Activated CD4-positive, alpha-beta T cell treated with anti-CD3 and anti-CD28 coated beads for 36 hours (primary cell): ENCODE results near the gene NPAS2. TPM values are rescaled to one million over a fixed set of nuclear protein-coding genes. Genes with fewer than 3 reads are reported as not detected.

Experiments used
- ATAC-seq: fragments of 200-7000 bp; cut with Tn5 transposase; one replicate; pipeline ENCODE4 v1.10.0; 2021; ENCODE audit warnings: mild to moderate bottlenecking, moderate library complexity
- CTCF ChIA-PET: fragments of 350-600 bp; sonication (Branson Sonifier 250); formaldehyde crosslinking; loops from one replicate; lab custom pipeline; 2021; ENCODE audit warnings: antibody characterized with exemption; lab: Charles Lee
- POLR2A ChIA-PET: fragments of 350-600 bp; sonication (Branson Sonifier 250); formaldehyde crosslinking; loops from one replicate; lab custom pipeline; 2021; ENCODE audit warnings: antibody characterized with exemption, inconsistent platforms; lab: Charles Lee
- DNase-seq: peaks from one replicate; pipeline ENCODE4 v3.0.0-alpha.2; 2020
- H3K27ac Mint-ChIP-seq: one replicate; pipeline ENCODE4 v1.8.0; 2021; ENCODE audit warnings: mixed read lengths
- H3K27me3 Mint-ChIP-seq: one replicate; pipeline ENCODE4 v1.8.0; 2021; ENCODE audit warnings: mixed read lengths
- H3K36me3 Mint-ChIP-seq: one replicate; pipeline ENCODE4 v1.8.0; 2021; ENCODE audit warnings: low read depth, mixed read lengths
- H3K4me1 Mint-ChIP-seq: one replicate; pipeline ENCODE4 v1.8.0; 2021; ENCODE audit warnings: mixed read lengths
- H3K4me3 Mint-ChIP-seq: one replicate; pipeline ENCODE4 v1.8.0; 2021; ENCODE audit warnings: mild to moderate bottlenecking, moderate library complexity, mixed read lengths
- H3K9me3 Mint-ChIP-seq: one replicate; pipeline ENCODE4 v1.8.0; 2021; ENCODE audit warnings: low read depth, mixed read lengths
- intact Hi-C, 2 experiments: fragments of 100-400 bp; cut with DNase I in 1 of 2; cut with micrococcal nuclease in 1 of 2; formaldehyde crosslinking; loops; one replicate each; pipeline versions ENCODE4 v1.14.2 to v1.15.1; 2022 to 2024; cut with DNase I, micrococcal nuclease
- total RNA-seq, 2 experiments: library from RNA; stranded (reverse); gene quantifications; one replicate each; pipeline ENCODE4 v1.2.3, GENCODE V29; 2021

NPAS2 gene
- total RNA-seq, 2 experiments from 2014 or later = 7.7 to 12.0 TPM

DNA sequence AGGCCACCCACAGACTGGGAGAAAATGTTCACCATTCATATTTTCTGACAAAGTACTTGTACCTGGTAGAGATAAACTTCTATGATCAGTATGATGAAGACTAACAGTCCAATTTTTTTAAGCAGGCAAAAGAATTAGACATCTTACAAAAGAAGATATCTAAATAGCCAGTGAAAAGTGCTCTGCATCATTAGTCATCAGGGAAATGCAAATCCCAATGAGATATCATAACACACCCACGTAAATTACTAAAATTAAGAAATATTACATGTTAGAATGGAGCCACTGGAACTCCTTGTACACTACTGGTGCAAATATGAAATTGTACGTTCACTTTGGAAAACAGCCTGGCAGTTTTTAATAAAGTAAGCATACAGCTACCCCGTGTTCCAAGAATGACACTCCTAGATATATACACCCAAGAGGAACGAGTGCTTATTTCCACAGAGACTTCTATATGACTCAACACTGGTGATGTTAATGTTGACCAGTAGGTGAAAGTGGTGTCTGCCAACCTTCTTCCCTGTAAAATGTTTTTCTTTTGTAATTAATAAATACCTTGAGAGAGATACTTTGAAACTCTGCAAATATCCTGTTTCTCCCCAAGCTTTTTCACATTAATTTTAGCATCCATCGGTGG, 80.3 kb downstream of the NPAS2 start:
- POLR2A ChIA-PET = no interaction called here
- DNase-seq (no peak), ATAC-seq (no peak)
- Mint-ChIP-seq H3K9me3 (no peaks in the 10 kb centered on the region), H3K27ac (no peak overlapping the region), H3K4me3 (no peak overlapping the region), H3K36me3 (peaks cover 2% of the 10 kb centered on the region), H3K4me1 (peaks cover 2% of the 10 kb centered on the region), H3K27me3 (peaks cover 3% of the 10 kb centered on the region)
- CTCF ChIA-PET = no interaction called here
- intact Hi-C loops = no loop called here

- no peak overlapping the region for H3K4me3 Mint-ChIP-seq
- CTCF ChIA-PET = interaction anchor here (1.5 kb wide), 1 partner anchor 11 kb away, joined by 5 read pairs; no protein-coding TSS in a partner anchor
- no peak overlapping the region for H3K27ac Mint-ChIP-seq
- H3K4me1 Mint-ChIP-seq = peaks cover 9% of the 10 kb centered on the region
- peaks cover 2% of the 10 kb centered on the region for H3K36me3 Mint-ChIP-seq
- POLR2A ChIA-PET = no interaction called here
- no peak for DNase-seq
- H3K9me3 Mint-ChIP-seq = no peaks in the 10 kb centered on the region
- peaks cover 5% of the 10 kb centered on the region for H3K27me3 Mint-ChIP-seq
- no peak for ATAC-seq
- intact Hi-C loops = no loop called here
Observed at GRCh38 chr2:100902817-100903405, 83.0 kb downstream of the NPAS2 start.

DNA sequence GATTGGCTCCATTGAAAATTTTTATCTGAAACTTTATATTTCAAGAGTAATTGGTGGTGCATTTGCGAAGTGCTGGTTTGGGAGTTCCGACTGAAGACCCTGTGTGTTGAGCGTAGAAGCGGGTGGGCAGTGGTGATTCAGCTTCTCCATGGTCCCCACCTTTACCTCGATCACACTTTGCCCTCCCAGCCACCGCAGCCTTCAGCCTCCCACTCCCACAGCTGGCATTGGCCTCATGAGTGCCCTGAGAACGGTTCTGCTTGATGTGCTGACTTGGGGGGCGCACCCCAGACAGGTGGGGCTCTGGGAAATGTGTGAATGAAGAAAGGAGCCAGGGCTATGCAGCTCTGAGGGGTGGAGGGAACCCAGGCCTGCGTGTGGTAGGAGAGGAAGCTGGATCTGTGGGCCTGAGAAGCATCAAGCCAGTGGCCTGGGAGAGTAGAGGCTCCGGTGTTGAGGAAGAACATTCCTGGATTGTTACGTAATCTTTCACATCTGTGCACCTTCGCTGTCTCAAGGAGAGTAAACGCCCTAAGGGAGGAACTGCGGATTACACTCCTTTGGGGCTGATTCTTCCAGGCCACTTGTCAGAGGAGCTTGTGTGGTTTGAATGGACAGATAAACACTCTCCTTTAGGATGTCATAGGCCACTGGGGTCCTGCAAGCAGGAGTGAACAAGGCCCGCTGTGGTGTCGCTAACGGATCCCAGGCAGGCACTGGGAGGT, 83.8 kb downstream of the NPAS2 start:
- Mint-ChIP-seq H3K27me3 (peaks cover 5% of the 10 kb centered on the region), H3K9me3 (no peaks in the 10 kb centered on the region), H3K27ac (no peak overlapping the region), H3K4me1 (peaks cover 10% of the 10 kb centered on the region), H3K36me3 (peaks cover 2% of the 10 kb centered on the region), H3K4me3 (no peak overlapping the region)
- ChIA-PET CTCF (interaction anchor here (1.5 kb wide), 1 partner anchor 10 kb away, joined by 5 read pairs; no protein-coding TSS in a partner anchor), POLR2A (no interaction called here)
- DNase-seq (no peak), ATAC-seq (no peak)
- intact Hi-C loops = no loop called here

DNA sequence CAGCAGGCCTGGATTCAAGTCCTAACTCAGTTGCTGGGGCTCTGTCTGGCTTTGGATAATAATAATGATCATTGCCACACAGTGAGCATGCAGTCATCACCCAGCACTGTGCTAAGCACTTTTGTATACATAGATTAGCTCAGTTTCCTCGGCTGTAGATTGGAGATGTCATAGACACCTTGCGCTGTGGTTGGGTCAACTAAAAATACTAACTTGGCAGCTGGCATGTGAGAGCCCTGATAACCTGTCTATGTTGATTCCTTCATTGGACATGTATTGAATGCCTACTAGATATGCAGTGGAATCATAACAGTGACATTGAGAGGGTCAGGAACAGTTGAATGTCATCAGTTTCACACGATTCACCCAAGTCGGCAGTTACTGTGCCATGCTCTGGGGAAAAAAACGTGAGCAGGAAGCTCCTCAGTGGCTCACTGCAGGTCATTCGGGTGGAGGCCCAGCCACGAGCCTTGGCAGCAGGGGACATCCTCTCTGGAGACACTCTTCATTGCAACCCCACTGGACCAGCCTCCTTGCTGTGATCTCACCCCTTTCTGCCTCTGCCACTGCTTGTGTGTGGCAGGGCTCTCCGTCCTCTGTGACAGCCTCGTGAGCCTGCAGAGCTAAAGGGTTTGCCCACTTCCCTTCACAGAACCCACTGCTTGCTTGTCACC, 85.3 kb downstream of the NPAS2 start:
- Mint-ChIP-seq H3K27ac (no peak overlapping the region), H3K4me1 (peaks cover 10% of the 10 kb centered on the region), H3K9me3 (no peaks in the 10 kb centered on the region), H3K36me3 (peaks cover 2% of the 10 kb centered on the region), H3K27me3 (peaks cover 5% of the 10 kb centered on the region), H3K4me3 (no peak overlapping the region)
- no peak for ATAC-seq
- ChIA-PET POLR2A (no interaction called here), CTCF (interaction anchor here (1.1 to 1.6 kb wide), 2 partner anchors 9 to 168 kb away, joined by 3 to 4 read pairs; no protein-coding TSS in a partner anchor)
- intact Hi-C loops = no loop called here
- DNase-seq = no peak

DNA sequence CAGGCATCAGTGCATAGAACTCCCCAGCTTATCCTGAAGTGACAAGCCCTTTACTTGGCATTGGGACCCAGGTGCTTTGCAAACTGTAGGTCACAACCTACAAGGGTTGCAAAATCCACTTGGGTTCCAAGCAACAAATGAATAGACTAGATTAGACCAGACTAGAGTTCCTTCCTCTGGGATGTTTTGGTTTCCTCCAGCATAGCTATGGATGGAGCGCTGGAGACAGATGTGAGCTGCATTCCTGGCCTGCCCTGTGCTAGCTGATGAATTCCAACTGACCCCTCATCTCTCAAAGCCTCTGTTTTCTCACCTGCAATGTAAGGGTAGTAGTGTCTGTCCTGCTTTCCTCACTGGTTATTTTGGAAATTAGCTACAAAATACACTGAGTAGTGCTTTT, 86.2 kb downstream of the NPAS2 start:
- H3K9me3 Mint-ChIP-seq = no peaks in the 10 kb centered on the region
- ATAC-seq (no peak), DNase-seq (no peak)
- ChIA-PET POLR2A (no interaction called here), CTCF (interaction anchor here (1.1 to 1.6 kb wide), 2 partner anchors 8 to 169 kb away, joined by 3 to 4 read pairs; no protein-coding TSS in a partner anchor)
- peaks cover 2% of the 10 kb centered on the region for H3K36me3 Mint-ChIP-seq
- H3K4me1 Mint-ChIP-seq = peaks cover 10% of the 10 kb centered on the region
- H3K27ac Mint-ChIP-seq = no peak overlapping the region
- H3K27me3 Mint-ChIP-seq = peaks cover 3% of the 10 kb centered on the region
- intact Hi-C loops = no loop called here
- H3K4me3 Mint-ChIP-seq = no peak overlapping the region

DNA sequence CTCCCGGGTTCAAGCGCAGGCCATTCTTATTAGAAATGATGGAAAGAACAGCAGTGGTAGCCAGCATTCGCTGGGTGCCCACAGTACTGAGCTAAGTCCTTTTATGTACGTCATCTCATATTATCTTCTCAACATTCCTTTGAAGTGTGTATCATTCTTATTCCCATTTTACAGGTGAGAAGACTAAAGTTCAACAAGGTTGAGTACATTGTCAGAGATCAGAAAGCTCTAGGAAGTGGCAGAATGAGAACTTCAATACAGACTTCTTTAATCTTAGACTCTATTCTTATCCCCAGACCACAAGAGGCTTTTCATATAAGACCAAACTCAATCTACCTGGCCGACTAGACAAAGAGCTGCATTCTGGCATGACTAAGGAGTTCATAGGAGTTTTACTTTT, 86.7 kb downstream of the NPAS2 start:
- Mint-ChIP-seq H3K27ac (no peak overlapping the region), H3K4me3 (no peak overlapping the region), H3K4me1 (peaks cover 10% of the 10 kb centered on the region), H3K36me3 (peaks cover 2% of the 10 kb centered on the region), H3K27me3 (peaks cover 3% of the 10 kb centered on the region), H3K9me3 (no peaks in the 10 kb centered on the region)
- DNase-seq (no peak), ATAC-seq (no peak)
- intact Hi-C loops = no loop called here
- POLR2A ChIA-PET = no interaction called here
- CTCF ChIA-PET = interaction anchor here (1.1 to 1.6 kb wide), 2 partner anchors 8 to 170 kb away, joined by 3 to 4 read pairs; no protein-coding TSS in a partner anchor

GRCh38 chr2:100907832-100908231, 87.9 kb downstream of the NPAS2 start:
- Mint-ChIP-seq H3K27me3 (peaks cover 1% of the 10 kb centered on the region), H3K27ac (no peak overlapping the region), H3K36me3 (no peaks in the 10 kb centered on the region), H3K4me1 (peaks cover 8% of the 10 kb centered on the region), H3K9me3 (no peaks in the 10 kb centered on the region), H3K4me3 (no peak overlapping the region)
- intact Hi-C loops = no loop called here
- CTCF ChIA-PET = no interaction called here
- POLR2A ChIA-PET = no interaction called here
- no peak for ATAC-seq
- no peak for DNase-seq

DNA sequence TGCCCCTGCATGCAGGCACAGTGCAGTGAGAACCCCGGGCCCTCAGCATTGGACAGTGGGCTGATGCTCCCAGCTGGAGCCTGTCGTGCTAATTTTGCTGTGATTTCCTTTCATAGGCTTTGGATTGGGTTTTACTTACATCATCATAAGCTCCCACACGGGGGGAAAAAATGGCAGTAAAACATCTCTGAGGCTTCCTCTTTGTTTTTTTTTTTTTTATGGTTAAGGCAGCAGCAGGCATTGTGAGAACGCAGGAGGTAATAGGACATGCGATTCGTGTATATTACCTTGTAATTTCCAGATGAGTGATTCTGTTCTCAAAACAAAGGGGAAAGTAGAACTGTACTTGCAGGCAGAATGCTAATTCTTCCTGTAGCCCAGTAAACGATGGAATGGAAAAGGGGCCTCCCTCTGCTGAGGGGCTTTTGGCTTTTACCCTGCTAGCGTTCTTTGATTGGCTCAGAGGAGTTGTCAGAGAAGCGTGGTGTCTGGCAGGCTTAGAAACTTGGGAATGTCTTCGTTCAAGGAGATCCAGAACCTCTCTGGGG, 89.7 kb downstream of the NPAS2 start:
- intact Hi-C loops = no loop called here
- ChIA-PET POLR2A (no interaction called here), CTCF (no interaction called here)
- Mint-ChIP-seq H3K27ac (no peak overlapping the region), H3K4me3 (no peak overlapping the region), H3K4me1 (peaks cover 8% of the 10 kb centered on the region), H3K9me3 (no peaks in the 10 kb centered on the region), H3K27me3 (peaks cover 1% of the 10 kb centered on the region), H3K36me3 (peaks cover 2% of the 10 kb centered on the region)
- DNase-seq = no peak
- no peak for ATAC-seq

DNA sequence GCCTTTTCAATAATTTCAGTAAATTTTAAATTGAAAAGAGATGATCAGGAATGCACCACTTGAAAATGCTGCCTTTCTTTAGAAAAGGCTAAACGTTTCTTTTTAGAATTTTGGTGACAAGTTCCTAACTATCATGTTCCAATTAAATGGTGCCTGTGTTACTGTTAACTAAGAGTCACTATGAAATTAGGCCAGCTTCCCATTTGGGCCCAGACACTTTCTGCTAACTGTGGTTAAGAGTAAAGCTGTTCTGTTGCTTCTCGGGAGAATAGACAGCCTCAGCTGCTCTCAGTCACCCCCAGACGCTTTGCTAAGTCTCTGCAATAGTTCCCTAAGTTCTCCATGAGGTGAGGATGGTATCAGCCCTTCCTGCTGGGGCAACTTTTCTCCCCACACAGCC, 90.2 kb downstream of the NPAS2 start:
- ATAC-seq (no peak), DNase-seq (no peak)
- intact Hi-C loops = no loop called here
- ChIA-PET CTCF (no interaction called here), POLR2A (no interaction called here)
- Mint-ChIP-seq H3K27ac (no peak overlapping the region), H3K4me3 (no peak overlapping the region), H3K27me3 (peaks cover 1% of the 10 kb centered on the region), H3K4me1 (peaks cover 8% of the 10 kb centered on the region), H3K9me3 (no peaks in the 10 kb centered on the region), H3K36me3 (peaks cover 4% of the 10 kb centered on the region)

DNA sequence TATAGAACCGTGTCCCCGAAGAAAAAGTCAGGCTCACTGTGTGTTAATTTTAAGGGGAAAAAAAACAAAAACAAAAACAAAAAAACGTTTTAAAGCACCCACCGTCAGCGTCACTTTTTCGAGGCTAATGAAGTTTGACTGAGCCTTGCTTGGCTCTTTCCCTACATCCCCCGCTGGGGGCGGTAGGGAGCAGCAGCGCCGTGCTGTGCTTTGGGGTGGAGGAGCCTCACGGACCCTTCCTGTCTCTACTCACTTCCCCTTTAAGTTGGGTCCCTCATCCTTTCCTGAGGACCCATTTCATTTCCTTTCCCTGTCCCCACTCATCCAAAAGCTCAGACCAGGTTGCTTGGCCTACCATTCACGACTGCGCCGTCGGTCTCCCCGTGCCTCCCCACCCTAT, 99.4 kb downstream of the NPAS2 start:
- intact Hi-C loops = no loop called here

DNA sequence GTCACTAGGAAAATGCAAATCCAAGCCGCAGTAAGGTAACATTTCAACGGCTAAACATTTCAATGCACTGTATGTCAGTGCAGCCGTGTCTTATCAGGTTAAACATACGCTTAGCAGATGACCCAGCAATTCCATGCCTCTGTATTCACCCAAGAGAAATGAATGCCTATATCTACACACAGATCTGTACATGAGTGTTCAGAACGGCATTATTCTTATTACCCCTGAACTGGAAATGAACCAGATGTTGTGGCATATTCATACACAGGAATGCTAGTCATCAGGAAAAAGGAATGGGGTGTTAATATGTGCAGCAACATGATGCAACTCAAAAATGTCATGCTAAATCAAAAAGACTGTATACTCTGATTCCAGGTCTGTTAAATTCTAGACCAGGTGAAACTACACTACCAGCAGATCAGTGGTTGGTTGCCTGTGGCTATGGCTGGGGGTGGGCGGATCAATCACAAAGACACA, 101.8 kb downstream of the NPAS2 start:
- ATAC-seq = no peak
- intact Hi-C loops = no loop called here
- H3K27me3 Mint-ChIP-seq = no peaks in the 10 kb centered on the region
- ChIA-PET POLR2A (no interaction called here), CTCF (no interaction called here)
- no peaks in the 10 kb centered on the region for H3K9me3 Mint-ChIP-seq
- peaks cover 7% of the 10 kb centered on the region for H3K4me1 Mint-ChIP-seq
- no peak overlapping the region for H3K4me3 Mint-ChIP-seq
- no peak overlapping the region for H3K27ac Mint-ChIP-seq
- H3K36me3 Mint-ChIP-seq = peaks cover 8% of the 10 kb centered on the region
- DNase-seq = no peak

More for the DNA sequence above, 99.4 kb downstream of the NPAS2 start:
- Mint-ChIP-seq H3K27me3 (no peaks in the 10 kb centered on the region), H3K9me3 (no peaks in the 10 kb centered on the region), H3K36me3 (peaks cover 2% of the 10 kb centered on the region), H3K4me1 (peaks cover 4% of the 10 kb centered on the region), H3K27ac (no peak overlapping the region), H3K4me3 (no peak overlapping the region)
- ChIA-PET POLR2A (no interaction called here), CTCF (interaction anchor here (1.0 to 1.7 kb wide), 4 partner anchors 14 to 311 kb away, joined by 3 to 5 read pairs (median 4); no protein-coding TSS in a partner anchor)
- DNase-seq (peak; percentile 46), ATAC-seq (peak; percentile 49)
